RWPE2 (cell line): ENCODE results near the gene CHI3L1.

Experiments
- ATAC-seq: fragments of 200-7000 bp; cut with Tn5 transposase; 3 replicates; pipeline ENCODE4 v1.9.1; 2021; ENCODE audit warnings: low read depth
- DNase-seq: peaks from one replicate; pipeline ENCODE4 v3.0.0-alpha.2; 2020; ENCODE audit warnings: low spot score
- H3K27ac ChIP-seq: fragments of 450-650 bp; 2 replicates; pipeline ENCODE4 v1.5.1; 2017; ENCODE audit warnings: mild to moderate bottlenecking; ENCODE audit not compliant: poor library complexity, severe bottlenecking
- H3K27me3 ChIP-seq: fragments of 250-450 bp; sonication (Bioruptor Pico); 2 replicates; pipeline ENCODE4 v1.5.1; 2021; ENCODE audit warnings: mild to moderate bottlenecking, moderate library complexity; ENCODE audit not compliant: insufficient read depth, poor library complexity, severe bottlenecking
- H3K36me3 ChIP-seq: fragments of 250-450 bp; sonication (Bioruptor Pico); 2 replicates; pipeline ENCODE4 v1.5.1; 2020; ENCODE audit warnings: low read depth, mild to moderate bottlenecking, moderate library complexity
- H3K4me1 ChIP-seq: fragments of 250-450 bp; sonication (Bioruptor Pico); 2 replicates; pipeline ENCODE4 v1.5.1; 2021; ENCODE audit warnings: mild to moderate bottlenecking, moderate library complexity; ENCODE audit not compliant: insufficient read depth, poor library complexity, severe bottlenecking
- H3K4me3 ChIP-seq: fragments of 250-450 bp; sonication (Bioruptor Pico); 2 replicates; pipeline ENCODE4 v1.5.1; 2021; ENCODE audit warnings: mild to moderate bottlenecking, moderate library complexity; ENCODE audit not compliant: severe bottlenecking
- H3K9me3 ChIP-seq: fragments of 250-450 bp; sonication (Bioruptor Pico); 2 replicates; pipeline ENCODE4 v1.5.1; 2021; ENCODE audit warnings: mild to moderate bottlenecking, moderate library complexity; ENCODE audit not compliant: severe bottlenecking
- CTCF ChIP-seq: fragments of 450-650 bp; IDR thresholded peaks from one replicate; pipeline ENCODE4 v1.5.1; 2017; ENCODE audit warnings: mild to moderate bottlenecking, moderate library complexity; ENCODE audit not compliant: poor library complexity, severe bottlenecking

CHI3L1 gene

GRCh38 chr1:203153989-203154821, 32.3 kb downstream of the CHI3L1 start:
- no peak for TF ChIP-seq CTCF
- DNase-seq (no peak), ATAC-seq (peak; percentile 80)
- Histone ChIP-seq H3K4me1 (peaks cover 41% of the 10 kb centered on the region), H3K4me3 (no peak overlapping the region), H3K9me3 (no peaks in the 10 kb centered on the region), H3K27me3 (no peaks in the 10 kb centered on the region), H3K27ac (peak overlapping the region; percentile 61), H3K36me3 (no peaks in the 10 kb centered on the region)

- H3K27me3 ChIP-seq, result no peaks in the 10 kb centered on the region
- peaks cover 41% of the 10 kb centered on the region for H3K4me1 ChIP-seq
- H3K4me3 ChIP-seq, result no peak overlapping the region
- ATAC-seq (no peak), DNase-seq (no peak)
- peak overlapping the region; percentile 61 for H3K27ac ChIP-seq
- no peak for TF ChIP-seq CTCF
- H3K36me3 ChIP-seq, result no peaks in the 10 kb centered on the region
- H3K9me3 ChIP-seq, result no peaks in the 10 kb centered on the region
Measured at GRCh38 chr1:203153051-203153988, 33.2 kb downstream of the CHI3L1 start.

- peak overlapping the region; percentile 61 for H3K27ac ChIP-seq
Measured at GRCh38 chr1:203152158-203153034, 34.1 kb downstream of the CHI3L1 start.

More at GRCh38 chr1:203152158-203153034, 34.1 kb downstream of the CHI3L1 start:
- peak; percentile 55 for ATAC-seq
- Histone ChIP-seq H3K9me3 (no peaks in the 10 kb centered on the region), H3K36me3 (no peaks in the 10 kb centered on the region), H3K4me1 (peaks cover 41% of the 10 kb centered on the region), H3K4me3 (no peak overlapping the region), H3K27me3 (no peaks in the 10 kb centered on the region)
- TF ChIP-seq CTCF, result no peak
- DNase-seq, result no peak
